ENCODE results near the gene AP2S1.

DNA sequence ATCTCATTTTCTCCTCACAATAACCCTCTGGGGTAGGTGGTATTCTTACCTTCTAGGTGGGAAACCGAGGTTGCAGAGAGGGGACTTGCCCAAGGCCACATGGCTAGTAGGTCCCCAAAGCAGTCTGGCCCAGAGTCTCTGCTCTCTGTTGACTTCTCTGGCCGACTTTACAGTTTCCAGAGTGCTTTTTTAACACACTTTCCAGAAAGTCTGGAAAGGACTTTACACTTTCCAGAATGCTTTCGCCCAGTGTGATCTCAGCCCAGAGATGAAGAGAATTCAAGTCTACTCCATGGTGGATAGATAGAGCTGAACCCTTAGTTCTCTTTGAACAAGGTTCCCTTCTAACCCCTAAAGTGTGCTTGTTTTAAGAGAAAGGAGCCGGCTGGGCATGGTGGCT, 22.3 kb upstream of the AP2S1 start:
- TF ChIP-seq SIN3A (IDR thresholded peaks at IDR 0.05; ENCODE audit: borderline replicate concordance, insufficient read depth, low read depth, low read length) (no peak), CTCF (IDR thresholded peaks at IDR 0.05) (no peak)

Measured in Panc1 (cell line).